ENCODE results near the gene BORCS6.
"Not testable (repeated sequence)": the region's sequence is repeated elsewhere in the genome, so short reads cannot be mapped to it uniquely, and the experiment has no call there.

BORCS6 gene

DNA sequence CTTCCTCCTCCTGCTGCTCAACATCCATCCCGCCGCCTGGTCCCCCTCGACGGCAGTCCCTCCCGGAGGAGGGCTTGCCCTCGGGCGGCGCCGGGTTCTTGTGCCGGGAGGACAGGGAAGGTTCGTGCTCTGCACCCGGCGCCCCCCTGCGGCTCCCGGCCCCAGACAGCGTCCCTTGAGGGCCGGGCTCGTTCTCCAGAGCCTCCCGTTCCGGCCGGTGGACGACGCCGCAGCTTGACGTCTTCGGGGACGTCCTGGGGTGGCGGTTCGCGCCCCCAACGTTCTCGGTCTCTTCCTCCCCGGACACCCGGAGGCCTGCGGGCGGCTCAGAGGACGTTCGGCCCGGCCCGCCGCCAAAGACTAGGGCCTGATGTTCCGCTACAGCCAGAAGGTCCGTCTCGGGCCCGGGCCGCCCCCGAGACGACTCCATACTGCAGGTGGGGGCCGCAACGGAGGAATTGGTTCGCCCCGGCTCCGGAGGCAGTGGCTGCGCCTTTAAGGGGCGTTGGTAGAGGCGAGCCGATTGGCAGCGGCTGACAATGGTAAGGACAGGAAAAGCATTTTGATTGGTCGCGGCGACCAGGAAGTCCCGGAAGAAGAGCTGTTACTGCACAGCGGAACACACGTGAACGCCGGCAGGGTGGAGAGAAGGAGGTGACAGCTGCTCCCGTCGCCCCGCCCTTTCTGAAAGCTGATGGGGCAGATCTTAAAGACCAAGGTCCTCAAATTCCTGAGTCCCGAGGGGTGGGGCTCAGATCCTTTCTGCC, at the start of gene BORCS6:
BORCS6 (minus strand) TSS at position 470 of the 767 bp plus-strand sequence; CDS start at position 430, 40 bp downstream.
- DNase-seq = peak; percentile 99

DNA sequence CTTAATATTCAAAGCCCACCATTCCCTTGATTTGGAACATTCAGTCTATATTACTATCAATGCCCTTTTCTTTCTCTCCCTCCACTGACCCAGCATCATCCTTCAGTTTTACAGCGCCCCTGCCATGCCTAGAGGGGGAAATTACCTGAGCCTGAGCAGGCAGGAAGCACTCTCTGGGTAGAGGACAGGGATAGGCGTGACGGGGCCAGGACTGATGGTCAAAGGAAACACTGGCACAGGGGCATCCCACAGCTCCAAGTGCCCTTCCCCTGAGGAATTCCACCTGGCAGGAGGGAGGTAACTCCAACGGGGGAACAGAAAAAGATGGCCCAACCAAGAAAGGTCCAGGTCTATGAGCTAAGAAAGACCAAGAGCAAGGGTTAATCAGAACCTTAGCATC, 47.9 kb upstream of the BORCS6 start:
- DNase-seq = no peak

DNA sequence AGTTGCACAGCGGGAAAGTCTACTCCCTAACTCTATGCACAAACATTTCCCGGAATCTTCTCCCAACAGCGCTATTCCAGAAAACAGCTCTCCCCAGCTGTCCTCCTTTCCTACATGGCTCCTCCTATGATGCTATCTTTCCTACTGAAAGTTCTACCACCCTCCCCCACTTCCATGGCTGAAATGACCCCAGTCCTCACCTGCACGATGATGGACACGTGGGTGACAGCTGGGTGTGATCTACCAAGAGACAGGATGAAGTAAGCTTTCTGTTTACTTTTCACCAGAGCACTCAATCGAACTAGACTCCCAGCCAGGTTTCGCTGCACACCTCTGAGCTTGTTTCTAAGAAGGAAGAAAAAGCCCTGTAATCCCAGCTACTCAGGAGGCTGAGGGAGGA, 47.2 kb upstream of the BORCS6 start:
- peak; percentile 46 for DNase-seq

DNA sequence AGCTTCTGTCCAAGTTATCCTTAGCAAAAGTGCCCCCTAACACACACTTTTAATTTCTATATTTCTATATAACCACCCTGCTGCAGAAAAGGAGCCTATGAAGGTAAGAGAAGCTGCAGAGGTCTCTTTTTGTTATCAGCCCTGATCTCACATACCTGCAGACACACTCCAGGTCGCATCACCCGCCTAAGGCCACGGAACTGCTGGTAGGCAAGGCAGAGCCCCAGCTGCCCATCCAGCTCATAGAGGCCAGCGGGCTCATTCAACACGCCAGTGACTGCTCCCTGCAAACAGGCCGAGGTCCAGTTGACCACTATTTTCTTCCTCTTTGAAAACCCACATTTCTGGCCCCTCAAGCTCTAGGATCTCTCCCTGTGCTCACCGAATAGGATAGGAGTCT, 45.7 kb upstream of the BORCS6 start:
- DNase-seq = no peak

DNA sequence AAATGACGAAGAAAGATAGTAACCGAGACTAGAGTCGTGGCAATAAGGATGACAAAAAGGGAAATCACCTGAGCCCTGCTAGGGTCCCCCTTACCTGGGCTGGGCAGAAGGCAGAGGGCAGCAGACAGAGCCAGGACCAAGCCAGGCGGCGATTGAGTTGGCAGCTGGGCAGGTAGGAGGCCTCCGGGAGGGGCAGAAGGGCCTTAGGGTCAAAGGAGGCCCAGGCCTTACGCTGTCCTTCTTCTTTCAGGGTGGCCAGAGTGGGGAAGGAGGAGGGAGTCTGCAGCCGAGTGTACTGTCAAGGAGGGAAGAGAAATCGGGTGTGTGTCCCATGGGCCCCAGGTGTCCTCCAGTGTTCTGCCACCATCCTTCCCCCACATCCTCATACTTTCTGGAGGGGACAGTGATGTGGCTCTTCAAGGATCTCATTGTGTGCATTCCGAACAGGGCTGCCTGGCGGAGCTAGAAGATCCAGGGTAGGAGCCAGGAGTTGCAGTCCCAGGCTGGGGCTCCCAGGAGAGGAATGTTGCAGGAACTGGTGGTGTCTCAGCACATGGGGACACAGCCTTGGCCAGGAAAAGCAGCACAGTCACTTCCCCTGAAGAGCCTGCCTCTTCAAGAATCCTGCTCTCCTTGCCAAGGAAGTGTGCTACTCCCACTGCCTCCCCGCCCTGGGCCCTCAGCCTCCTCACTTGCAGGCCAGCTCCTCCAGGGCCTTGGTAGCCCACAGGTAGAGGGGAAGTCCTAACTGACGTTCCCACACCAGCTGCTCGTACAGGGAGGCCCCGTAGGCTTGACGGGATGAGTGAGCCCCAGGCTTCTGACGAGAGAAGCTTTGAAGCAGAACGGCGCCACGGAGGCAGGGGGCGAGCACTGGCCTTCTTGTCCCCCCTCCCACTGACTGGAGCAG, 44.6 kb upstream of the BORCS6 start:
- no peak for DNase-seq

DNA sequence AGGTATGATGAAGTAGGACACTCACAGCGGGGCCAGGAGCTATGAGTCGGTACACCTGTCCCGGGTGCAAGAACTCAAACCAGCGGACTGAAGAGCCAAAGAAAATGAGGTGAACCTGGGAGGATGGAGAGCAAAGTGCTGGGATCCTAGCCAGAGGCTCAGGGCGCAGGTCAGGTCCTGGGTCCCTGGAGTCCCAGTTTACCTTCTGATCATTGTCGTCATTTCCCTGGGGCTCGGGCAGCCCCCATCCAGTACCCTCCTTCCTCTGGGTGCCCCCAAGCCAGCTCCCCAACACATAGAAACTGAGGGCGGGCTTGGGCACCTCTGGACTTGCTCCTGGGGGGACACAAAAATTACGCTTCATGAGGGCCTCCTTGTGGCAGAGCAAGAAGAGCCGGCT, 41.7 kb upstream of the BORCS6 start:
- no peak for DNase-seq

DNA sequence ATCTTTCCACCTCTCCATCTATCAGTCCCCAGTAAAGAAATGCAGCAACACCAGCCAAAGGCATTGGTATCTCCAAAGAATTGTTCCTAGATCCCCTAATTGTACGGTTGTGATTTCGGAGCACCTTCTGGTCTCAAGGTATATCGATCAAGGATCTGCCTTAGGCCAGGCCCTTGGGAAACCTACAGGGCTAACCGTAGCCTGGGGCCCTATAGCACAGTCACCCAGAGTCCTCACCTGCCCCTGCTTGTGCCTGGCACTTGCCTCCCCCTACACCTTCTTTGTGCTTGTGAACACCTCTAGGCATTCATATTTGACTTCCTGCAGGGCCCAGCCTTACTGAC, 37.2 kb upstream of the BORCS6 start:
- DNase-seq = peak; percentile 45

DNA sequence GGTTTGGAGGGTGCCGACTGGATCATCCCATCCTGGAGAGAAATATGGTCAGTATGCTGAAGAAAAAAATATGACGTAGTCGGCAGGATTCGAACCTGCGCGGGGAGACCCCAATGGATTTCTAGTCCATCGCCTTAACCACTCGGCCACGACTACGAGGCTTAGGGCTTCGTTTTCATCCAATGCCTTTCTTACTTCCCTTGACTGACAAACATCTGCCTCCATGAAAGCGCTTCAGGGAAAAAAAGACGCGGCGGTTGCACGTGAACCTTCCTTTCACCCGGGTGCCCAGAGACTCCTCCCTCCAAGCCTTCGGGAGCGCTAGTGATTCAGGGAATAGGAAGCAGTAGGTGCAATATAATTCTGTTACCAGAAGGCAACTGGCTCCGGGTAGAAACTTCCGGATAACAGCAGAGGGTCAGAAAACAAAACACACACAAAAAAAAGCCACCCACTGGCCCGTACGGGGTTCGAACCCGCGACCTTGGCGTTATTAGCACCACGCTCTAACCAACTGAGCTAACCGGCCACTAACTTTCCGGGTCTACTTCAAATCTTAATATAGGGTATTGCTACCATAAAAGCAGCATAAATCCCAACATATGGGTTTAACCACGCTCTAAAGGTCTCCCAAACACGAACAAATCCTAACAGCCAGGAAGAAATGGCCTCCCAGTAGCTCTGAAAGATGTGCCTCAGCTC, 36.7 kb upstream of the BORCS6 start:
- peak; percentile 94 for DNase-seq

DNA sequence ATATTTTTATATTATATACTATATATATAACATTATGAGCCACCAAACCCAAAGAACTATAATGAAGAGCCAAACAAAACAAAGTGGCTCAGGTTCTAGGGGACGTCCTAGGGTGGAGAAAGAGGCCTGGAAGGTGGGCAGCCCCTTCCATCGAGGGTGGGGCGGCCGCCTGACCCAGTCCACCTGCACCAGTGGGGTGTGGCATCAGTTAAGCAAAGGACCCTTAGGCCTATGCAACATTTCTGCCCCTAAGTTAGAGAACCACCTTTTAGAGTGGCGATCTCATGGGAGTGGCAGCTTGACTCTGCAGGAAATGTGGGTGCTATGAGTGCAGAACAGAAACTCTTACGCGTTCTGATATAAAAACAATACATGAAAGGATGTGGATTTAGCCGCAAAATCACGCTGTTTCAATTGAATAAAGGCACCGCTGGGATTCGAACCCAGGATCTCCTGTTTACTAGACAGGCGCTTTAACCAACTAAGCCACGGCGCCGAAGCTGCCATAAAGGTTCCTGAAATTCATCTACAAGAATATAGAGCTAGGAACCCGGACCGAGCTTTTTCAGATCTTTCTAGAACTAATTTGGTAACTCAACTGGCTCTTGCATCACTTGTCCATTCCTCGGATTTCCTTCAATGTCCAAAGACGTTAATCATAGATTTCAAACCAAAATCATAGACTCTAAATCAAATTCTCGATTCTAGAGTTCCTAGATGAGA, 36.0 kb upstream of the BORCS6 start:
- DNase-seq = peak; percentile 86

DNA sequence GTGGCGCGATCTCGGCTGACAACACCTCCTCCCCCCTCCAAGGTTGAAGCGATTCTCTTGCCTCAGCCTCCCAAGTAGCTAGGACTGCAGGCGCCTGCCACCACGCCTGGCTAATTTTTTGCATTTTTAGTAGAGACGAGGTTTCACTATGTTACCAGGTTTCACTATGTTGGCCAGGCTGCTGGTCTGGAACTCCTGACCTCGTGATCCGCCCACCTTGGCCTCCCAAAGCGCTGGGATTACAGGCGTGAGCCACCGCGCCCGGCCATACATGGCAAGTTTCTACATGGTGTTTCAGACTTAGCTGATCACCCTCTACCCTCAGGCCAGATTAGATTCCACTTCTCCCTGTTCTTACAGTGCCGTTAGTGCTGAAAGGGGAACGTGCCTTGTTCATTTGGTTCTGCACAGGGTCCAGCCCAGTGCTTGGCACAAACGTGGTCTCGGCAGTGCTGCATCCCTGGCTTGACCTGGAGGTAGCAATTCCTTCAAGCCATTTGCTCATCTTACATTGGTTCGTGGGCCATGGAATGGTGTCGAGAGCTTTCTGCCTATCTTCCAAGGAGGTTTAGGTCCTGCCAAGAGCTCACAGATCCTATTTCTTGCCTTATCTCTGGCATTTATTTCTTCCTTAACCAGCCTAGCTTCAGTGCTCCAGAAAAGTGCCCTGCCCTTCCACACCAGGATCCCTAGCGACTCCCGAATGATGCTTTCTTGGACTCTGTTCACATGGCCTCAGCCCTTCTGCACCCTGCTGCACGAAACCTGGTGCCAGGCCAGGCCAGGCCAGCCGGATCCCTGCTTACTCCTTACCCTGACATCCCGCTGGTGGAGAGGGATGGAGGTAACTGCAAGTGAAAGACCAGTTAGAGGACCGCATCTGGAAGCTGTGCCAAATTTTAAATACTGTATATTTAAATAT, 35.2 kb upstream of the BORCS6 start:
- DNase-seq = no peak

DNA sequence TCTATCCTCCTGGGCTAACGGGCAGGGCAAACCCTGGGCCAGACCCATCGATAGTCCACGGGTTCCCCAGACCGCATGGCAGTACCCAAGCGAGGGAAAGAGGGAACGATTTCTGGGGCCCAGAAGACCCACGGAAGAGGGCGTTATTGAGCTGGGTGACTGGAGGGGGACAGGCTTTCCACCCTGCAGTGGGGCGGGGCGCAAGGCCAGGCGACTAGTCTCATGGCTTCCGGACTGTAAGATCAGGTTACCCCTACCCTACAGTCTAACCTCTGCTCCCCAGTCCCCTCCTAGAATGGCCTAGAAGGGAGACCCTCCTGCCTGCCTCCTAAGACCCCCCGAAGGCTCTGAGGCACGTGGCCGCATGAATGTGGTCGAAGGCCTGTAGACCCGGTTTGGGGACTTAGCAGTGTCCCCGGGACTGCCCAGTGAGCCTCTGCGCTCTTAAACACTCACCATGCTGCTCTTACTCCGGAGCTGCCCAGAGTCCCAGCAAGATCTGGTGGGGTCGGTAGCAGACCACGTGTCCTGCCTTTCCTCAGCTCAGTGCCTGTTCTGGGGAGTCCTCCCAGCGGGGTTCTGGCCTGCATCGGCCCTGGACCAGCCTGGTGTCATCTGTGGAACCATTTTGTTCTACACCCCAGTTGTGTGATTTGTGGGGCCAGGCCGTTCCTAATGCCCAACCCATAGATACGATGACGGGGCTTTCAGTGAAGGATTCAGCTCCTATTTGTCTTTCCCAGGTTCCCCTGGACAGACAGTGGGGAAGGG, 33.6 kb upstream of the BORCS6 start:
- DNase-seq = peak; percentile 52

DNA sequence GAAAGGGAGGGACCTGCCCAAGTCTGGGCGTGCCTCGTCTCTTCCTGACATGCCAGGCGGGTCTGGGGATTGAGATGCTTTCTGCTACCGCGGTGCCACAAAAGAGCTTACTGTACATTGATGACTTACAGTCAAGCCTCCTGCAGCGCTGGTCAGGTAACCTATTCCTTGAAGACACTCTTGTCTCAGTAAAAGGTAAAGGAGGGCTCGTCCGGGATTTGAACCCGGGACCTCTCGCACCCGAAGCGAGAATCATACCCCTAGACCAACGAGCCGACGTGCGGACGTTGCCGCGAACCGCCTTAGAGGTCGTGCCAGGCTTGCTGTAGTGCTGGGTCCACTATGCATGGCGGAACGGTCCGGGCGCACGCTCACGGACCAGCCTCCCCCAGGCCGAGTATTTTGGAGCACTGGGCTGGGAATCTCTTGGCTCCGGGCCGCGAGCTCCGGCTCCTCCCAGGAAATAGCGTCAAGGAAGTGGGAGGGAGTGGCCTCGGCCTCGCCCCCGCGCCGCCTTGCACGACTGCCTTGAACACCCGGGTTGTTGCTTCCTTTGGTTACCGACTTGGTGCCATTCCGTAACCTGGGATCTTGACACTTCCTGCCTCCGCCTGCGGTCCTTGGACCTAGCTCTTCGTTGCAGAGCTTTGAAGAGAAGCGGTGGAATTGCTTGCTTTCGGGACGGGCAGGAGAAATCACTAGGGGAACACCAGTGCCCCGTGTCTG, 32.8 kb upstream of the BORCS6 start:
- DNase-seq = peak; percentile 88

DNA sequence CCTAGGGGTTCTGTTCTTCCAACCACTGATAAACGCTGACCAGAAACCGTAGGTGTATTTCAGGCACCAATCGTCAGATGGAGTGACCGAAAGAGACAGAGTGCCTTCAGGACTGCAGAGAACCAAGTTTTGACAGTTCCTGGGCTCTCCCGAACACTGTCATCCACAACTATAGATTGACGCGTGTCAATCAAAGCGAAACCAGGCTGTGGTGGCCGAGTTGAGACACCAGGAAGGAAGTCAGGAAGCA, 32.3 kb upstream of the BORCS6 start:
- no peak for DNase-seq

DNA sequence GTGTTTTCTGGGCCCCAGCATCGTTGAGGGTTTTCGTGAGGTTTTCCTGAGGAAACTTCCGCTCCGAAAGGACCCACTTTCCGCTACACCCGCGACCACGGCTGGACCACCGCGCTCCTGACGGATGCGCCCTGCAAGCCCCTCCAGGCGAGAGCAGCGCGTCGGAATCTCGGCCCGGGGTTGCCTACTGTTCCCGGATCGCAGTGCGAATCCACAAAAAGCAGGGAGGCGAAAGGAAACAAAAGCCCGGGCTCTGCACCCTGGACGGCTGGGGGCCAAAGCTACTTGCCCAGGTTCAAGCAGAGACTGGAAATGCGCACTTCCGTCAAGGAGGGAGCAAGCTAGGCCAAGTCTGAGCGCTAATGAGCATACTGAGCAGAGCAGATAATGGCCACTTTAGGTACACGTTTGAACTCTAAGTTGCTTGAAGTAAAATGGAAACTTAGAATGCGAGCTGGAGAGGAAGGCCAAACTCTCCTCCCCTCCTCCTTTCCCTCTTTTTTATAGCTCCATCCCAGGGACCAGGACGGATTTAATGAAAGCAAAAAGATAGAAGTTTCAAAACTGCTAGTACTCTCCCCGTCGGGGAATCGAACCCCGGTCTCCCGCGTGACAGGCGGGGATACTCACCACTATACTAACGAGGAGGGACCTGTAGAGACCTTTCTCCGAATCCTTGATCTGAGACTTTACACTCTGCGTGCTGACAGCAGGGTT, 31.8 kb upstream of the BORCS6 start:
- DNase-seq = peak; percentile 93

DNA sequence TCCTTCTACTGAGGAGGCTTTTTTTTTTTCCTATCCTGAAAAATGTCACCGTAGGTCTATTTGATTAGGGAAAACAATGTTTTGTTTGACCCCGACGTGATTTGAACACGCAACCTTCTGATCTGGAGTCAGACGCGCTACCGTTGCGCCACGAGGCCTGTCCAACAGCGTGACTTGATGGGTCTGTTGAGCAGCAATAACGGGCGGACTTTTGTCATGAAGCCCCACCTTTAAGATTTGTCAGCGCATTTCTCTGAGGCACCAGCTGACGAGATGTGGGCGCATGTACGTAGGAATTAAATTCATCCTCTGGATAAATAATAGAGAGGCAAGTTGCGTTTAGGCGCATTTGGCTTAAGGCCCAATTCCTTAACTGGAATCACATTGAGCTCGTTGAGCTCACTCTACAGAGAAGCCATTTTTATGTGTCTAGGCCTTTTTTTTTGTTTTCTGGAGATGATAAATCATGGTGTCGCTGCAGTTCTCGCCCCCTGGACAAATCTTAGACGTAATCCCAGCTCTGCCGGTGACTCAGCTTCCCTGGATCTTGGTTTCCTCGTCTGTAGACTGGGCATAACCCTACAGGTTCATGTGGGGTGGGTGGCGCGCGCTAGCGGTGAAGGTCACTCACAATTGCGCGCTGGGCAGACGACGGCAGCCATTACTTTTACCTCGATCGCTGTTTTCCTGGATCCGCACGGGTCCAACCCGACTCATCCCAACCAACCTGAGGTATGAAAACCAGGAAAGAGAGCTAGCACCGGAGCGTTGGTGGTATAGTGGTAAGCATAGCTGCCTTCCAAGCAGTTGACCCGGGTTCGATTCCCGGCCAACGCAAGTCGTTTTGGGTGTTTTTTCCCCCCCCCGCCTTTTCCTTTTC, 31.0 kb upstream of the BORCS6 start:
- DNase-seq = peak; percentile 92

DNA sequence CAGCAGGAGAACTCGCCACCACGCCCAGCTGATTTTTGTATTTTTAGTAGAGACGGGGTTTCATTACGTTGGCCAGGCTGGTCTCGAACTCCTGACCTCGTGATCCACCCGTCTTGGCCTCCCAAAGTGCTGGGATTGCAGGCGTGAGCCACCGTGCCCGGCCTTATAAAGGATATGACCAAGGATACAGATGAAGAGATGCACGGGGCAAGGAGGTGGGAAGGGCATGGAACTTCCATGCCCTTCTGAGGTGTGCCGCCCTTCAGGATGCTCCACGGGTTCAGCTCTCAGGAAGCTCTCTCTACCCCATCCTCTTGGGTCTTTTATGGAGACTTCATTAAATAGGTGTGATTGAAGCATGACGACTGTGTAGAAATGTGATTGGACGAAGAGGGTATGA, 24.0 kb upstream of the BORCS6 start:
- not testable (repeated sequence) for DNase-seq

DNA sequence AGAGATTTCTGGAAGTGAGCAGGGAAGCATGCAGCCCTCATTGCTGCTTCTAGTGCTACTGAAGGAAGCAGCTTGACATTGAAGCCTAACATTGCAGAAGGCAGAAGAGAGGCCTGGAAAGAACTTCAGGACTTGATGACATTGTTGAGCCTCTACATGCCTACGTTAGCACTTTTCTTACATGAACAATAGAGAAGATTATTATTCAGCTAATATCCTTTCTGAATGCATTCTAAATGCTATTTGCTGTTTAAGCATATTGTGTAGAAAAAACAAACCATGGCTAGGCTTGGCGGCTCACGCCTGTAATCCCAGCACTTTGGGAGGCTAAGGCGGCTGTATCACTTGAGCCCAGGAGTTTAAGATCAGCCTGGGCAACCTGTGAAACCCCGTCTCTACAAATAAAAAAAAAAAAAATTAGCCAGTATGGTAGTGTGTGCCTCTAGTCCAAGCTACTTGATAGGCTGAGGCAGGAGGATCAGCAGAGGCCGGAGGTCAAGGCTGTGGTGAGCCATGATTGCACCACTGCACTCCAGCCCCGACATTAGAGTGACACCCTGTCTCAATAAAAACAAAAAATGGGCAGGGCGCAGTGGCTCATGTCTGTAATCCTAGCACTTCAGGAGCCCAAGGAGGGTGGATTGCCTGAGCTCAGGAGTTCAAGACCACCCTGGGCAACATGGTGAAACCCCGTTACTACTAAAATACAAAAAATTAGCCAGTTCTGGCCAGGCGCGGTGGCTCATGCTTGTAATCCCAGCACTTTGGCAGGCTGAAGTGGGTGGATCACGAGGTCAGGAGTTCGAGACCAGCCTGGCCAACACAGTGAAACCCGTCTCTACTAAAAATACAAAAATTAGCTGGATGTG, 22.6 kb upstream of the BORCS6 start:
- DNase-seq = no peak
